HL-60/S4 (cell line): Measurements from ENCODE around the gene IDE.
"Not testable (repeated sequence)": the region's sequence is repeated elsewhere in the genome, so short reads cannot be mapped to it uniquely, and the experiment has no call there.

Source experiments
- in situ Hi-C: fragments of 300-500 bp; cut with MboI; formaldehyde crosslinking; loops from 2 replicates; pipeline ENCODE4 v1.14.3; 2022; ENCODE audit warnings: low sequenced_read_pairs

IDE gene

DNA sequence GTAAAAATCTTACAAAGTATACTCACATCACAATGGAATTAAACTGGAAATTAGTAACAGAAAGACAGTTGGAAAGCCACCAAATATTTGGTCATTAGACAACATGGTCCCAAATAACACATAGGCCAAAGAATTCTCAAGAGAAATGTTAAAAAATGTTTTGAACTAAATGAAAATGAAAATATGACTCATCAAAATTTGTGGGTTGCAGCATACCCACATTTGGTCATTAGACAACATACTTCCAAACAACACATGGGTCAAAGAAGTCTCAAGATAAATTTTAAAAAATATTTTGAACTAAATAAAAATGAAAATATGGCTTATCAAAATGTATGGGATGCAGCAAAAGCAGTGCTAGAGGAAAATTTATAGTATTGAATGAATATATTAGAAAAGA is 152.3 kb downstream of the IDE start:
- in situ Hi-C loops, result no loop called here

DNA sequence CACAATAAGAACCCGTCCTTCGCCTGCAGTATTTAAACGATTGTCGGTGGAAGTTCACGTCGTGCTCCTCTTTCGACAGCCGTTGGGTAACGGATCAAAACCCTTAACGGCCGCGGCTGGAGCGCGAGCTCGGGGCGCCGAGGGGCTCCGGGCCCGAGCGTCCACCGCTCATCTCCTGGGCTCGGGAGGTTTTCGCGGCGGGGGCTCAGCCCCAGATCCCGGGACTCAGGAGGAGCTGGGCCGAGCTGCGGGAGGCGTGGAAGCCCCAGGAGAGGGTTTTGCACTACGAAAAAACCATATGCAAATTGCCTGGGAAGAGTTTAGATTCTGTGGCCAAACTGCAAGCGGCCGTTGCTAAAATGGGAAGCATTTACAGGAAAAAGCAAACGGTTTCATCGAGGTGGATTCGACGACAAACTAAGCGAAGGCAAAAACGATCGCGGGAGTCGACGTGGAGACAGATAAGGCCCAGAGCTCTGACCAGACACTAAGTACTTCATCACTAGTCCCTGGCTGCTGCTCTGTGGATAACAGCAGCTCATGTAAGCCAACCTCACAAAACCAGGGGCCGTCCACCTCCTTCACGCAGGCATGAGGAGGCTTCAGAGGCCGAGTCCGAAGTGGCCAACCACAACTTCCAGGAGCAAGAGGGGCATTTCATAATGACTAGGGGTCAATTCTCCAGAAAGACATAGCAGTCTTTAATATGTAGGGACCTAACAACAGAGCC is 153.2 kb downstream of the IDE start:
- in situ Hi-C loops, result no loop called here

DNA sequence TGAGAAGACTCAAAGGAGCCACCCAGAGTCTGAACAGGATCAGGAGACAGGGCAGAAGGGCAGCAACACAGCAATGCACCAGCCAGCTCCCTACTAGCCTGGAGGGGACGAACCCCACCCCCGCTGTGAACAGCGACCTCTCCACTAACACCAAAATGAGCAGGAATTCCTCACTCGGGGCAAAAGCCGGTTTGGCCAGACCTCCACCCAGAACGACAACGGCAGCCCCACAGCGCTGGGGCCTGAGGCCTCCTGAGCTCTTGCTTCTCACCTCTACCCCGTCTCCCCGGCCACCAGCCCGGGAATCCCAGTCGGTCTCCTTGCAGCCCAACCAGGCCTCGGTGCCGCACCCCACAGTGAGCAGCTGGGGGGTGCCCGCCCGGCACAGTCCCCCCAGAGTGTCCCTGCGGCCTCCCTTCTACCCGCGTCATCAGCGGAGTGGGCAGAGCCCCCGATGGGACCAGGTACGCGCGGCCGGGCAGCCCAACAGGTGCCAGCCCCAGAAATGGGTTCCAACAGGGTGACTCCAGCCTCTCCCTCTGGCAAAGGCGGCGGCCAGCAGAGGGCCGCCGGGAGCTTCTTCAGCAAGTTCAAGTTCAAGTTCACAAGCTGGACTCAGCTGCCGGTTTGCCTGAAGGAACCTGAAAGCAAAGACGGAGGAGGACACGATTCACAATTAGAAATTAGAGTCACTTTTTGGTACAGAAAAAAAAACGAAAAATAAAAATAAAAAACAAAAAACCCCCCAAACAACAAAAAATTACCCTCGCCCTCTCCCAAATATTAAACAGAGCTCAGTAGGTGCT is 153.9 kb downstream of the IDE start:
- in situ Hi-C loops, result no loop called here

DNA sequence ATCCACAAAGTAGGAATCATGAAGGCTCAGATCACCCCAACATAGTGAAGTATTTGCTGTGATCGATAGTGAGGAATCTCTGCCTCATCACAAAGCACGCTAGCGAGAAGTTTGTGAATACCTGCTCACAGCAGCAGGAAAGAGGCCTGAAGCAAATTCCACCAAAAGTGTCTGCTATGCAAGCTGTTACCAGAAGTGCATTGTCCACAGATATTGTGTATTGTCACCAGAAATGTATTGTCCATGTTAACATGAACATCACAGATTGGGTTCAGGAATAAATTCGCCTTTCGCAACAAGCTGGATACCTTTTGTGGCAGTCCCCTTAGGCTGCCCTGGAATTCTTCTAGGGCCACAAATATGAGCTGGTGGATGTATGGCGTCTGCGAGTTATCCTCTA is 155.0 kb downstream of the IDE start:
- in situ Hi-C loops, result no loop called here

DNA sequence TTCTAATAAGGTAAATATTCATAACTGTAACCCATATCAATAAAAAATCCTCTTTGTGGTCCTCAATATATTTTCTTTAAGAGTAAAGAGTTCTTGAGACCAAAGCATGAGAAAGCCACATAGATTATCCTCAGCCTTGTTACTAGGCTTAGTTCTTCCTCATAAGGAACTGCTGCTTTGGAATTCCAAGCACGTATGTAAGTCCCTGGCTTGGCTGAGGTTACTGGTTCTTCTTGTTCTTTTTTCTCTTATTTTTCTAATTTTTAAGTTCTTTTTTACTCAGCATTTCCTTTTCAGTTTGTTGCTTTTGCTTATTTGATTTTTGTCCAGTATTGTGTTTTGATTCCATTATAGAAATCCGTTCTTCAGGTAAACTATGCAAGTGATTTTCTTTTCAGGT is 155.7 kb downstream of the IDE start:
- in situ Hi-C loops, result no loop called here

- in situ Hi-C loops, result no loop called here
These were observed 160.4 kb downstream of the IDE start for GRCh38 chr10:92413519-92413918.

- in situ Hi-C loops, result no loop called here
These were observed 160.9 kb downstream of the IDE start for GRCh38 chr10:92413011-92413410.

- in situ Hi-C loops, result no loop called here
These were observed 162.5 kb downstream of the IDE start for GRCh38 chr10:92411406-92411805.

DNA sequence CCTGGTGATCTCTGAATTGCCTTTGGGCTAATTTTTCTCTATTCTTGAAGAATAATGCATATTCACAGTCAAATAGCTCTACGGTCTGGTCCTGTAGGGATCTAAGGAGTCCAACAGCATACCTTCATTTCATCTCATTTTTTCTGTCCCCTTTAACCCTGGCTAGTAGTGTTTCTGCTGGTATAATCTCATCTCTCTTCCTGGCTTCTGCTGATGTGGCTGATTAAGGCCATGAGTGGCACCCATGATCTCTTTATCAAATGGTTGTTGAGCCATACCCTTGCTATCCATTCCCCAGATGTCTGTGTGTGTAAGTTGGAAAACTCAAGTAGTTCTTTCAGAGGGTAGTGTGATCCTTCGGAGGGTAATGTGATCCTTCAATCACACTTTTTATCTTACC is 163.4 kb downstream of the IDE start:
- in situ Hi-C loops, result no loop called here

- in situ Hi-C loops, result no loop called here
These were observed 165.9 kb downstream of the IDE start for GRCh38 chr10:92408017-92408361.

GRCh38 chr10:92407305-92408016 is 166.4 kb downstream of the IDE start:
- in situ Hi-C loops, result no loop called here

DNA sequence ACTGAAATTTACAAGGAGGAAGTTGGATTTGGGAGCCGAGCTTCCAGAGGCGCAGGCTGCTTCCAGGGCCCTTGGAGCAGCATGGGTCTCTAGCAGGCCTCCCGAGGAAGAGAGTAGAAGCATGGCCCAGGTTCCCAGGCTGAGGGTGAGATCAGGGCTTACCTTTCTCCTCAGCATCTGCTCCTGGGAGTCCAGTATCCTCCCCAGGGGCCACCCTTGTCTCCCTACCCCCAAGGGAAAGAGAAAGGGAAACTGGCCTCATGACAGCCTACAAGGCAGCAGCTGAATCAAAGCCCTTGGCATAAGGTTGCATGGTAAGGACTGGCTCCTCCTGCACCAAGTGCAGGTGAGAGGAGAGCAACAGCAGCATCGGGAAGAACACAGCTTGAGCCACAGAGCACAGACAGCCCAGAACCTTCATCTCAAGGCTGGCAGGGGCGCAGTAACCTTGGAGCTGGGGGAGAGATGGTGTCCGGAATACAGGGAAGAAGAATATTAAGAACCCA is 168.4 kb downstream of the IDE start:
- in situ Hi-C loops, result no loop called here

DNA sequence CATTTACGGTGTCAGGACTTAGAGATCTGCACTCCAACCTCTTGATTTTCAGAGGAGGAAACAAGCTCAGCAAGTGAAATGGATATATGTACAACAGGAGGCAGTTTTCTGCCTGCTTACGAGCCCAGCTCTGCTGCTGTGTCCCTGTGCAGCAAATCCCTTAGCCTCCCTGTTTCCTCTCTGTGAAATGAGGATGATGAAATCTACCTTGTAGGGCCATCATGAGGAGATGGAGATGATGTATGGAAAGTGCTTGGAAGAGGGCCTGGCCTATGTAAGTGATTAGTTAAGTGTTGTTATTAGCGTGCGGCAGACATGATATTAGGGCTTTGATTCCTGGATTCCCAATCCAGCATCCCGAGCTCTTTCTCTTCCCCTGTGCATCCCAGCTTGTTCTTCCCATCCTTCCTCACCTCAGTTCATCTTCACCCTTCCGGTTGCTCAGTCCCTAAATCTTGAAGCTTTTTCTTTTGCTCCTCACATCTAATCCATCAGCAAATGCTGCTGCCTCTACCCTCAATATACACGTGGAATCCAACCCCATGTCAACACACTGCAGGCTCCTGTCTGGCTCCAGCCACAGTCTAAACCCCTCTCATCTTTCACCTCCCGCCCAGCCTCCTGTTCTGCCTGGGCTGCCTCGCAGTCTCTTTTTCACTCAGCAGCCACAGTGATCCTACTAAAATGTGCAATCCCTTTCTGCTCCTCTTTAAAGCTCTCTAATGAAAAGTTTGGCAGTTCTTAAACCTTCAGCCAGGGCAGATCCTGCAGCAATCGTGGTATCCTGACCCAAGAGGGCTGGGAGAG is 169.1 kb downstream of the IDE start:
- in situ Hi-C loops, result no loop called here

DNA sequence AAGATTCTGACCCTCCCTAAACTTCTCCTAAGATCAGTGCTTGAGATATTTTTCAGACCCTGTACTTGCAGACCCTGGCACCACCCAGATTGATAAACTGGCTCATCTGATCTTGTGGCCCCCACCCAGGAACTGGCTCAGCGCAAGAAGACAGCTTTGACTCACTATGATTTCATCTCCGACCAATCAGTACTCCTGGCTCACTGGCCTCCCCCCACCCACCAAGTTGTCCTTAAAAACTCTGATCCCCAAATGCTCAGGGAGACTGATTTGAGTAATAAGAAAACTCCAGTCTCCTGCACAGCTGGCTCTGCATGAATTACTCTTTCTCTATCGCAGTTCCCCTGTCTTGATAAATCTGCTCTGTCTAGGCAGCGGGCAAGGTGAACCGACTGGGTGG is 171.7 kb downstream of the IDE start:
- in situ Hi-C loops, result not testable (repeated sequence)
